Ammon's horn (tissue), 1 donor: ENCODE data around the gene USP20.
"Not testable (repeated sequence)": the region's sequence is repeated elsewhere in the genome, so short reads cannot be mapped to it uniquely, and the experiment has no call there.

Experiments
- DNase-seq: peaks from one replicate; pipeline ENCODE4 v3.0.0-alpha.2; 2016; ENCODE audit warnings: low spot score

Gene USP20

GRCh38 chr9:129890718-129891299, 55.6 kb downstream of the USP20 start:
- DNase-seq, result not testable (repeated sequence)

- DNase-seq, result no peak
These were observed 56.3 kb downstream of the USP20 start for GRCh38 chr9:129891569-129891968.

- no peak for DNase-seq
These were observed 59.0 kb downstream of the USP20 start for GRCh38 chr9:129894120-129894823.

- no peak for DNase-seq
These were observed 60.4 kb downstream of the USP20 start for GRCh38 chr9:129895376-129896268.

- no peak for DNase-seq
These were observed 62.0 kb downstream of the USP20 start for GRCh38 chr9:129897263-129897662.

GRCh38 chr9:129898185-129898584, 62.9 kb downstream of the USP20 start:
- no peak for DNase-seq

- no peak for DNase-seq
These were observed 64.4 kb downstream of the USP20 start for GRCh38 chr9:129899620-129900019.

- no peak for DNase-seq
These were observed 65.2 kb downstream of the USP20 start for GRCh38 chr9:129900263-129901027.

GRCh38 chr9:129901993-129902739, 66.9 kb downstream of the USP20 start:
- DNase-seq, result no peak

- DNase-seq, result no peak
These were observed 67.5 kb downstream of the USP20 start for GRCh38 chr9:129902740-129903134.

GRCh38 chr9:129904734-129905133, 69.5 kb downstream of the USP20 start:
- DNase-seq, result no peak

GRCh38 chr9:129906298-129906697, 71.0 kb downstream of the USP20 start:
- DNase-seq, result no peak

- DNase-seq, result no peak
These were observed 71.9 kb downstream of the USP20 start for GRCh38 chr9:129907201-129907600.

GRCh38 chr9:129908906-129909305, 73.6 kb downstream of the USP20 start:
- DNase-seq, result no peak

- no peak for DNase-seq
These were observed 74.6 kb downstream of the USP20 start for GRCh38 chr9:129909851-129910250.

GRCh38 chr9:129910628-129911567, 75.6 kb downstream of the USP20 start:
- no peak for DNase-seq

- no peak for DNase-seq
These were observed 78.8 kb downstream of the USP20 start for GRCh38 chr9:129914051-129914450.

GRCh38 chr9:129916707-129917106, 81.4 kb downstream of the USP20 start:
- no peak for DNase-seq

- no peak for DNase-seq
These were observed 83.2 kb downstream of the USP20 start for GRCh38 chr9:129918296-129918950.

GRCh38 chr9:129919277-129919676, 84.0 kb downstream of the USP20 start:
- no peak for DNase-seq
